ENCODE results near the gene BRI3BP. TPM values are rescaled to one million over a fixed set of nuclear protein-coding genes. Genes with fewer than 3 reads are reported as not detected.
"Not testable (repeated sequence)": the region's sequence is repeated elsewhere in the genome, so short reads cannot be mapped to it uniquely, and the experiment has no call there.

Gene BRI3BP
- total RNA-seq, 1 donor from 2014 or later = 4.0 TPM

DNA sequence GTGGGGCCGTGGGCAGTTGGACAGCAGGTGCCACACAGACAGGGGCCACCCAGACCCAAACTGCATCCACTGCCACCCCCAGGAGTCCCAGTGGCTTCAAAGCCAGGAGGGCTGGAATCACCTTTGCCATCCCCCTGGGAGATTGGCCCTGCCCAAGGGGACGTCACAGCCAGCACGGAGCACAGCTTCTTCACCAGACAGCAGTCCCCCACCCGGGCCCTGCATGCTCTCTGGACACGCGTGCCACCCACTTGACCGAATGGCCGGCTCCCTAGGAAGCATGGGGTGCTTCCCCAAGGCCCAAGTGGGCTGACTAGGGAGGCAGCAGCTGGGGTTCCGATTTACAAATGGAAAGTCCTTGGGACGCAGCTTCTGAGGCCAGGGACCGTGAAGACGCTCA is 21.8 kb upstream of the BRI3BP start:
- DNase-seq (ENCODE audit: extremely low read depth, low read depth, low spot score) = no peak

- no peak for DNase-seq (ENCODE audit: extremely low read depth, low read depth, low spot score)
These were observed 21.2 kb upstream of the BRI3BP start for GRCh38 chr12:124972211-124972610.

- no peak for DNase-seq (ENCODE audit: extremely low read depth, low read depth, low spot score)
These were observed 18.2 kb upstream of the BRI3BP start for GRCh38 chr12:124975276-124975675.

DNA sequence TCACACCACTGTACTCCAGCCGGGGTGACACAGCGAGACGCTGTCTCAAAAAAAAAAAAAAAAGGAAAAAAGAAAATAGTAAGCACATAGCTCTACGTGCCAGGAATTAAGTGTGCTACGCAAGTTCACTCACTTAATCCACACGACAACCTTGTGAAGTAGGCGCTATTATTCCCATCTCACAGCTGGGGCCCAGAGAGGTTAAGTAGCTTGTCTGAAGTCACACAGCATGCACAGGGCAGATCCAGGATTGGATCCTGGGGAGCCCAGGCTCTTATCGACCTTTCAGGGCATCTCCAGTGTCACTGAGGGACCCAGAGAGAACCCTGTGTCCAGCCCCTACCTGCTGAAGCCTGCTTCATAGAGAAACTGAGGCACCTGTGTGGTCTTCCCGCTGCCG is 16.4 kb upstream of the BRI3BP start:
- no peak for DNase-seq (ENCODE audit: extremely low read depth, low read depth, low spot score)

- DNase-seq (ENCODE audit: extremely low read depth, low read depth, low spot score) = no peak
These were observed 13.9 kb upstream of the BRI3BP start for GRCh38 chr12:124979568-124979967.

GRCh38 chr12:124980098-124980892 is 13.2 kb upstream of the BRI3BP start:
- DNase-seq (ENCODE audit: extremely low read depth, low read depth, low spot score) = no peak

DNA sequence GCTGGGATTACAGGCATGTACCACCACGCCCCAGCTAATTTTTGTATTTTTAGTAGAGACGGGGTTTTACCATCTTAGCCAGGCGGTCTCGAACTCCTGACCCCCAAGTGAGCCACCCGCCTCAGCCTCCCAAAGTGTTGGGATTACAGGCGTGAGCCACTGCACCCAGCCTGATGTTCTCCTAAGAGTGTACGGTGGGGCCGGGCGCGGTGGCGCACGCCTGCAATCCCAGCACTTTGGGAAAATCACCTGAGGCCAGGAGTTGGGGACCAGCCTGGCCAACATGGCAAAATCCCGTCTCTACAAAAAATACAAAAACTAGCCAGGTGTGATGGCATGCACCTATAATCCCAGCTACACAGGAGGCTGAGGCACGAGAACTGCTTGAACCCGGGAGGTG is 6.6 kb upstream of the BRI3BP start:
- not testable (repeated sequence) for DNase-seq (ENCODE audit: extremely low read depth, low read depth, low spot score)

GRCh38 chr12:124992874-124993625 is 395 bp upstream of the BRI3BP start:
- no peak for DNase-seq (ENCODE audit: extremely low read depth, low read depth, low spot score)

DNA sequence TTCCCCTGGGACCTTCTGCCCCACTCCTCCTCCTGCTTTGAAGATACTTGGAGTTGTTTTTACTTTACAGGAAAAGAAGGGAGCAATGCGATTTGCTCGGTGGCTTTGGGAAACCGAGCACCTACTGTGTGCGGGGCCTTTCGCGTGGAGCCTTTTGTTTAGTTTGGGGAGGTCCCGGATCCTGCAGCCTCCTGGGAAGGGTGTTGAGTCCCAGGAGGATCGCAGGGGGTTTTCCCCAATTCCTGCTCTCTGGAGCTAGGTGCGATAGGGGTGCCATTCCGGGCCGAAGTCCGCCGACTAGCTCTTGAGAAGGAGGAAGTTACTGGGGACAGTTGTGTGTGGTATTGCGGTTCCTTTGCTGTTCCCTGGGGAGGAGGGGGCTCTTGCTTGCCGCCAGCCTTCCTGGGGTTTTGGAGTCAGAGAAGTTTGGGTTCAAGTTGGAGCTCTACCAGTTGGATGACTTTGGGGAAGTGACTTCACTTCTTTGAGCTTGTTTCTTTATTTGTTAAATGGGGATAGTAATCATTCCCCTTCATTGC is 1.1 kb downstream of the BRI3BP start:
- DNase-seq (ENCODE audit: extremely low read depth, low read depth, low spot score) = no peak

DNA sequence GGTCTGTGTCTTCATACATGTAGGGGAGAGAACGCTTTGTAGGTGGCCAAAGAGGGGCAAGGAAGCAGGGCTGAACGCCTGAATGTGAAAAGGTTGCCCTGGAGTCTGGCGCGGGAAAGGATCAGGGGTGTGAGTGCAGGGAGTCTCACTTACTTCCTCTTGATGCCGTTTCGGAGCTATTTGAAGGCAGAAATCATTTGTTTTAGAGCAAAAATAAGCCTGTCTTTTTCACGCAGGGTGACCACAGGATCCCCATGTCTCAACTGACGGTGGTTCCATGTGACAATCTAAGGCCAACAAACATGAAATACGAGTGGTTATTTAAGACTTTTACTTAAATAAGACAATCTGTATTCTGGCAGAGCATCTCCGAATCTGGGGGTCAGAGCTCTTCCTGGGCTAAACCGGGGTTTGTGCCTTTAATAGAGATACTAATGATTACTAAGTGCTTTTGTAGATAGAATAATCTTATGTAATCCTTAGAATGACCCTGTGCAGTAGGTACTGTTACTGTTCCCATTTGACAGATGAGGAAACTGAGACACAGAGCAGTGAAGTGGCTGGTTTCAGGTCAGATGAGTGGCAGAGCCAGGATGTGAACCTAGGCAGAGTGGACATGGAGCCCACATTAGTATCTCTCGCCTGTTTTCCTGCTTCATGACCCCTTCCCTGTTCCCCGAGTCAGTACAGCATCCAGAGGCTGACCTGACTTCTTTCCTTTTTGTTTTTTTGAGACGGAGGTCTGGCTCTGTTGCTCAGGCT is 1.9 kb downstream of the BRI3BP start:
- no peak for DNase-seq (ENCODE audit: extremely low read depth, low read depth, low spot score)

DNA sequence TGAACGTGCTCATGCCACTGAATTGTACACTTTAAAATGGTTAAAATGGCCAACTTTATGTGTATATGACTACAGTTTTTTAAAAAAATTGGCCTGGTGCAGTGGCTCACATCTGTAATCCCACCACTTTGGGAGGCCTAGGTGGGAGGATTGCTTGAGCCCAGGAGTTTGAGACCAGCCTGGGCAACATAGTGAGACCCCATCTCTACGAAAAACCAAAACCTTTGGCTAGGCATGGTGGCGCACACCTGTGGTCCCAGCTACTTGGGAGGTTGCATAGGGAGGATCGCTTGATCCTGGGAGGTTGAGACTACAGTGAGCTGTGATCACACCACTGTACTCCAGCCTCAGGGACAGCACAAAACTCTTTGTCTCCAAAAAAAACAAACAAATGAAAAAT is 5.3 kb downstream of the BRI3BP start:
- no peak for DNase-seq (ENCODE audit: extremely low read depth, low read depth, low spot score)

- DNase-seq (ENCODE audit: extremely low read depth, low read depth, low spot score) = no peak
These were observed 8.2 kb downstream of the BRI3BP start for GRCh38 chr12:125001636-125002035.

DNA sequence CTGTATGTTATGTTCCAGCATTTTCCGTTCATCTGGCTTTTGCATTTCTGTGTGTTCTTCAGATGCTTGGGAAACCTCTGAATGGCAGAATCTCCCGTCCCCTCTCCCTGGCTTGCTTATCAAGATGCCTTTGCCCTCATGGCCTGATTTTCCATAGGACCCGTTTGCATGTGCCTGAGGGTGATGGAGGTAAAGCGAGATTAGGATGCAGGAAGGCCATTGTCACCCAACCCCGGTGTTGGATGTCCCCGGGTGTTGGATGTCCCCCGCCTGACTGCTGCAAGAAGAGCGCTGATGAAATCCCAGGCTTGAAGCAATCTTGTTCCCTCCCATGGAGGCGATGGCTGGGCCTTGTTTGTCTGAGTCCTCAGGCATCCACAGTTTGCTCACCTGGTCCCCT is 9.6 kb downstream of the BRI3BP start:
- no peak for DNase-seq (ENCODE audit: extremely low read depth, low read depth, low spot score)

GRCh38 chr12:125004621-125005020 is 11.2 kb downstream of the BRI3BP start:
- no peak for DNase-seq (ENCODE audit: extremely low read depth, low read depth, low spot score)

- DNase-seq (ENCODE audit: extremely low read depth, low read depth, low spot score) = no peak
These were observed 12.2 kb downstream of the BRI3BP start for GRCh38 chr12:125005652-125006051.

DNA sequence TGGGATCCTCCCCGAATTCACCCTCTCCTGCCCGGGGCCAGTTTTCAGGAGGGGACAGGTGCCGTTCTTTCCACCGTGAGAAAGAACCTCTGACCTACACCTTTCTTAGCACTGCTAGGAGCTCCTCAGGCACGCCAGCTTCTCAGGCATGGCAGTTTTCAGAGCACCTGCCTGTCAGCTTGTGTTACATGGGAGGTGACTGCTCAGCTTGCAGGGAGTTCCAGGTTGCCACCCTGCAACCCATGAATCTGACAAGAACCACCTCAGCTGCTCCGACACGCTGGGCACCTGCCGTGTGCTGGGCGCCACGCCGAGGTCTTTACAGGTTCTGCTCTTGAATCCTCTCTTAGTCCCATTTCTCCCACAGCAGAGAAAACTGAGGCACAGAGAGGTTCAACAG is 12.9 kb downstream of the BRI3BP start:
- DNase-seq (ENCODE audit: extremely low read depth, low read depth, low spot score) = no peak

GRCh38 chr12:125013816-125014442 is 20.5 kb downstream of the BRI3BP start:
- no peak for DNase-seq (ENCODE audit: extremely low read depth, low read depth, low spot score)

GRCh38 chr12:125014526-125014925 is 21.1 kb downstream of the BRI3BP start:
- no peak for DNase-seq (ENCODE audit: extremely low read depth, low read depth, low spot score)

DNA sequence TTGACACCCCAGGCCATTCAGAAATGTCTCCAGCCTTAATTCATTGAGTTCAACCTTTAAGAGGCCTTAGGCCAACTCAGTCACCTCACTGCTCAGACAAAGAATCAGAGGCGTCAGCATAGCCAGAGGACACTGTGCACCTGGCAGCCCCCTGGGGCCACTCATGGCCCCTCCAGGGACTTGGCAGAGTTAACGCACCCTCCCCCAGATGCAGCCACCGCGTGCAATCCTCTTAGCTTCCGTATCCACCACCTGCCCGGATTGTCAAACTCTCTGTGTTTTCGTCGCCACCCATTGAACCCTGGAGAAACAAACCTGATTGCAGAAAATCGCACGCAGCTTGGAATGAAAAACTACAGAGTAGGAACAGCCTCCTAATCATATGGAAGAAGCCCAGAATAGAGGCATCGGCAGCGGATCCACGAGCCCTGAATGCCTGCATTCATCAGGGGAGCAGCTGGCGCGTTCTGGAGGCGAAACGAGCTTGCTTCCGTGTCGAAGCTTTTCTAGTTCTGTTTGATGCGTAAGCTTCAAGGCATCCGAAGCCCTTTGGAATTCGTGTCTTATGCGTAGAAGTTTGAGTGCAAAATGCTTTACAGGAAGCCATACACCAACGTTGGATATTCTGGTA is 22.4 kb downstream of the BRI3BP start:
- no peak for DNase-seq (ENCODE audit: extremely low read depth, low read depth, low spot score)

DNA sequence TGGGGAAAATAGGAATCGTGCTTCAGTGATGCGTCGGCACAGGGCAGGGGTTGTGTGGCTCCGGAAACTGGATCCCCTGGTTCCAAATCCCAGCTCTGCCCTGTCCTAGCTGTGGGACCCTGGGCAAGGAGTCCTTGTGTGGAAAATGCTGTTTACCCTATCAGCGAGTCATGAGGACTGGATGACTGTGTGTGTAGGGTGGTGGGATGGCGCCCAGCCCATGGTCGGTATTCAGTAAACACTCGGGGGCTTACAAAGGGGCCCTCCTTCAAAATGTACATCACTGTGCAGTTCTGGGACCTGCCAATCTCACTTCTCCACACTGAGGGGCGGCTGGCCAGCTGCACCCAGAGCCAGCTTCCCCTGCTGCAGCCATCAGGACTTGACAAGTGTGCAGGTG is 24.4 kb downstream of the BRI3BP start:
- no peak for DNase-seq (ENCODE audit: extremely low read depth, low read depth, low spot score)
